Skeletal muscle tissue (tissue), 4 donors: Measurements from ENCODE around the gene PPP1R12B. TPM values are rescaled to one million over a fixed set of nuclear protein-coding genes. Genes with fewer than 3 reads are reported as not detected.
"Not testable (repeated sequence)": the region's sequence is repeated elsewhere in the genome, so short reads cannot be mapped to it uniquely, and the experiment has no call there.

Experiments used
- H3K27ac ChIP-seq: one replicate; pipeline ENCODE4 v1.7.0; 2013; ENCODE audit warnings: mild to moderate bottlenecking, low read depth, low read length, inconsistent platforms
- H3K27me3 ChIP-seq, 3 donors: one replicate each; pipeline ENCODE4 v1.7.0; 2013; ENCODE audit warnings: low read length in 3 of 3; ENCODE audit not compliant: control insufficient read depth in 3 of 3, insufficient read depth in 3 of 3
- H3K36me3 ChIP-seq, 3 donors: one replicate each; pipeline ENCODE4 v1.7.0; 2013; ENCODE audit warnings: low read length in 3 of 3; ENCODE audit not compliant: control insufficient read depth in 3 of 3, insufficient read depth in 3 of 3
- H3K4me1 ChIP-seq, 3 donors: one replicate each; pipeline ENCODE4 v1.7.0; 2013; ENCODE audit warnings: low read length in 3 of 3, mild to moderate bottlenecking in 3 of 3; ENCODE audit not compliant: control insufficient read depth in 3 of 3, insufficient read depth in 3 of 3
- H3K4me3 ChIP-seq, 3 donors: one replicate each; pipeline ENCODE4 v1.7.0; 2013; ENCODE audit warnings: low read length in 3 of 3
- H3K9ac ChIP-seq, 3 donors: one replicate each; pipeline ENCODE4 v1.7.0; 2013; ENCODE audit warnings: low read length in 3 of 3, mild to moderate bottlenecking in 3 of 3, moderate library complexity in 2 of 3, low read depth in 1 of 3
- H3K9me3 ChIP-seq, 3 donors: one replicate each; pipeline ENCODE4 v1.7.0; 2013; ENCODE audit warnings: low read length in 3 of 3; ENCODE audit not compliant: control insufficient read depth in 3 of 3
- total RNA-seq: library from RNA; depleted of rRNA; stranded (reverse); fragments of >200 nt; gene quantifications from one replicate; pipeline ENCODE4 v1.2.3, GENCODE V29; 2014
- donor health status: Osteomylitis.

Gene PPP1R12B
- total RNA-seq, 1 donor from 2014 or later = 73.6 TPM

DNA sequence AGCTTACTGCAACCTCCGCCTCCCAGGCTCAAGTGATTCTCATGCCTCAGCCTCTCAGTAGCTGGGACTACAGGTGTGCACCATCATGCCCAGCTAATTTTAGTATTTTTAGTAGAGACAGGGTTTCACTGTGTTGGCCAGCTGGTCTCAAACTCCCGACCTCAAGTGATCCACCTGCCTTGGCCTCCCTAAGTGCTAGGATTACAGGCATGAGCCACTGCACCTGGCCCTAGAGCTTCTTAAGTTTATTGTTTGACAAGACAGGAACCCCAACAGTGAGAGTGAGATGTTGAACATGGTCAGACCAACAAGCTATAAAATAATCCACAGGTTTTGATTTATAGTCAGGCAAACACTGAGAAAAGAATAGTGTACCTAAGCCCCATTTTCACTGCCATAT, 83.8 kb downstream of the PPP1R12B start:
- H3K4me1 ChIP-seq, H3K4me3 ChIP-seq, H3K27me3 ChIP-seq, H3K9me3 ChIP-seq, H3K9ac ChIP-seq, H3K27ac ChIP-seq: not testable (repeated sequence)
- H3K36me3 ChIP-seq = peaks cover 7 to 40% (median 35%) of the 10 kb centered on the region in 3 donors

DNA sequence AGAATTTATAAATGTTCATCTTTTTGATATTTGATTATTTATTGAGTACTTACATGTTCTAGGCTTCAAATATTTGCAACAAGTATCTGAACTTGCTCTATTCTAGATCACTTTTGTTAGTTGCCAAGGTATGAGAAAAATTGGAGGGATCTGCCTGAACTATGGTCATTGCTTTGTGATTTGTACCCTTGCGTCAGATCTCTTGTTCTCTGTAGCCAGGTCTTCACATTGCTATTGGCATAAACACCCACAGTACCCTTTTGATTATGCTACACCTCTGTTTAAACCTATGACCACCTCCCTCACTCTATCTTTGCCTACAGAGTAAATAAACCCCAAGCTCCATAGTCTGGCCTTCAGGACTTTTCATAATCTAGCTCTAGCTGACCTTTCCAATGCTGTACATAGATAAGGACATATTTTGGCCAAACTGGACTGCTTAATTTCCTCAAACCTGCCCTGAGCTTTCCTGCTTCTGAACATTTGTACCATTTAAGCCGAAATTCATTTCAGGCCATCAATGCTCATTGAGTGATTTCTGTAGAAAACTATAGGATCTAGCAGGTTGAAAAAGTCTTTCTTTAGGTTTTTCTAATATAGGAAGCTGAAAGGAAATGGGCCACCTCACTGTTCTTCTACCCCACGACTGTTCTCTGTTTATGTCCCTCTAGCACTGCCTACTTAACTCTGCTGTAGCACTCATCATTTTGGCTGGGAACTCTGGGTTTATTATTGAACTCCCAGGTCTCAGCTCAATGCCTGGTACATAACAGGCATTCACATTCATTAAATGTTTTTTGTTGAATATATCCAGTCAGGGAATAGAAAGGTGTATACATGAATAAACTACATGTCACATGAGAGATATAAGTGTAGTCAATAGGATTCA, 84.9 kb downstream of the PPP1R12B start:
- H3K36me3 ChIP-seq = peaks cover 10 to 42% (median 41%) of the 10 kb centered on the region in 3 donors
- H3K27ac ChIP-seq = peak overlapping the region; percentile 31
- H3K9ac ChIP-seq = no peak overlapping the region
- H3K9me3 ChIP-seq = no peaks in the 10 kb centered on the region
- H3K4me3 ChIP-seq = no peak overlapping the region
- H3K27me3 ChIP-seq = no peaks in the 10 kb centered on the region
- peaks cover 0 to 7% (median 0%) of the 10 kb centered on the region in 3 donors for H3K4me1 ChIP-seq

DNA sequence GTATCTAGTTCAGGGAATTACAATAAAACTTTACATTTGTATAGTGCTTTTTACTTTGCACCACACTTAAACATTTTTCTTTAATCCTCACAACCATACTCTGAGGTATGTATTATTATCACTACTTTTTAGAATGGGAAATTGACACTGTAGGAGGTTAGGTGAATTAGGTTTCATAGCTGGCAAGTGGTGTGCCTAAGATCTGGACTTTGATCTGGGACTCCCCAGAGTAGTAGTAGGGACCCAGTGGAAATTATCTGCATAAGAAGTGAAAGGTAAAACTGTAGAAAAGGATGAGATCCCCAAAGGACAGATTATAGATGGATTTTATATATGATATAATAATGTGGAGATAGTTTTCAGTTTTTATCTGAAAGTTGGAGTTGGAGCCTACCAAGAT, 85.6 kb downstream of the PPP1R12B start:
- H3K27ac ChIP-seq = no peak overlapping the region
- H3K4me1 ChIP-seq = peaks cover 0 to 7% (median 0%) of the 10 kb centered on the region in 3 donors
- H3K36me3 ChIP-seq = peaks cover 17 to 48% (median 48%) of the 10 kb centered on the region in 3 donors

DNA sequence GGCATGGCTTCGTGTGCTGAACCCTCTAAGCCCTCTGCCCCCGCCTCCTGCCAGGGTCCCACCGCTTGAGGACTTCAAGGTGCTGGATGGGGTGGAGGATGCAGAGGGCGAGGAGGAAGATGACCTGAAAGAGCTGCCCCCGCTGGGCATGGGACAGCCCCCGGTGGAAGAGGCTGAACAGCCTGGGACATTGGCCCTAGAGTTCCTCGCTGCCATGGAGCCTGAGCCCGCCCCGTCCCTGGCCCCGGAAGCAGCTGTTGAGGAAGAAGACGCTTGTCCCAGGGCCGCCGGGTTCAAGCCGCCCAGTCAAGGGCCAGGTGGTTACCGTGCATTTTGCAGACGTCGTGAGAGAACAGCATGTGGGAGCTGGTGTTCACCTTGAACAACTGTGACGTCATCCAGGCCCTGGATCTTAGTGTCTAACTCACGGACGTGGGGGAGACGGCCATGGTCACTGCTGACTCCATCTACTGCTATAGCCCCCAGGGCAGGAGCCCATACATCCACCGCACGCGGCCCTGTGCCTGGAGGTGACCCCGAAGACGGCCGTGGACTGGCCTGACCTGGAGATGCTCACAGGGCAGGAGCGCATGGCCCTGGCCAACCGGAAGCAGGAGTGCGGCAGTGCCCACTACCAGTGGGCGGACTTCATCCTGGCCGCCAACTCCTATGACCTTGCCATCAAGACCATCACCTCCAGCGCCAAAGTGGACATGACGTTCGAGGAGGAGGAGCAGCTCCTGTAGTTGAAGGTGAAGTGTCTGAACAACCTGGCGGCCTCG, 90.1 kb downstream of the PPP1R12B start:
- Histone ChIP-seq H3K27ac (no peak overlapping the region), H3K9ac (no peak overlapping the region), H3K36me3 (peaks cover 28 to 60% (median 55%) of the 10 kb centered on the region in 3 donors), H3K4me1 (peaks cover 0 to 3% (median 0%) of the 10 kb centered on the region in 3 donors), H3K9me3 (no peaks in the 10 kb centered on the region), H3K27me3 (no peaks in the 10 kb centered on the region), H3K4me3 (no peak overlapping the region)

More for the DNA sequence above, 85.6 kb downstream of the PPP1R12B start:
- Histone ChIP-seq H3K9me3 (no peaks in the 10 kb centered on the region), H3K9ac (no peak overlapping the region), H3K4me3 (no peak overlapping the region), H3K27me3 (no peaks in the 10 kb centered on the region)

DNA sequence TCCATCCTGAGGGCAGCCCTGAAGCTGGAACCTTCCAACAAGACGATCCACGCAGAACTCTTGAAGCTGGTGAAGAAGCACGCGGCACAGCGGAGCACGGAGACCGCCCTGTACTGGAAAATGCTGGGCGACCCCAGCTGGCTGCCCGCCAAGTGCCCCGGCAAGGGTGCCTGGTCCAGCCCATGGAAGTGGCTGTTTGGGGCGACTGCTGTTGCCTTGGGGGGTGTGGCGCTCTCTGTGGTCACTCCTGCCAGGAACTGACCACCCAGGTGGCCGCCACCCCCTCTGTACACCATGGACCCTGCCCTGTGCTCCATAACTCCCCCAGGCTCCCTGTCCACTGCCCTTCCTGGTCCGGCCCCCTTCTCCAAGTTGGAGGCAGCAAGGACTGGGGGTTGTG, 90.8 kb downstream of the PPP1R12B start:
- peaks cover 28 to 58% (median 54%) of the 10 kb centered on the region in 3 donors for H3K36me3 ChIP-seq
- no peaks in the 10 kb centered on the region for H3K27me3 ChIP-seq
- H3K9ac ChIP-seq = no peak overlapping the region
- H3K4me3 ChIP-seq = no peak overlapping the region
- no peaks in the 10 kb centered on the region for H3K4me1 ChIP-seq
- no peak overlapping the region for H3K27ac ChIP-seq
- no peaks in the 10 kb centered on the region for H3K9me3 ChIP-seq

DNA sequence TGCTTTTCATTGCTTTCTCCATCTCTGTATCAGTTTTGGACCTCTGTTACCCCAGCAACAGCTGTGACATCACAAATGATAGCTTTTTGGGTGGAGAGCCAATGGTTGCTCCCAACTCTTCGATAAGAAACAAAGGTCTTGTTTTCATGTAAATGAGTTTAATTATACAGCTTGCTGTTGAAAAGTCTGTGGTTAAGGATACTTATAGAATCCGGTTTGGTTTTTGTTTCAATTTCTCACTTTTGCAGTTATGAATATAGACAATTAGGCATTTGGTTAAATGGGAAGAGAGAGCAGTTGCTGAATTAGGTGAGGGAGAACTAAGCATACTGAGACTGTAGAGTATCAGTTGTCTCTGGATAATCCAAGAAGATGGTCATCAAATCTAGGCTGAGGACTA, 99.6 kb downstream of the PPP1R12B start:
- not testable (repeated sequence) for H3K27me3 ChIP-seq, H3K4me3 ChIP-seq, H3K4me1 ChIP-seq, H3K27ac ChIP-seq, H3K9me3 ChIP-seq, H3K9ac ChIP-seq
- peaks cover 8 to 15% (median 13%) of the 10 kb centered on the region in 3 donors for H3K36me3 ChIP-seq

DNA sequence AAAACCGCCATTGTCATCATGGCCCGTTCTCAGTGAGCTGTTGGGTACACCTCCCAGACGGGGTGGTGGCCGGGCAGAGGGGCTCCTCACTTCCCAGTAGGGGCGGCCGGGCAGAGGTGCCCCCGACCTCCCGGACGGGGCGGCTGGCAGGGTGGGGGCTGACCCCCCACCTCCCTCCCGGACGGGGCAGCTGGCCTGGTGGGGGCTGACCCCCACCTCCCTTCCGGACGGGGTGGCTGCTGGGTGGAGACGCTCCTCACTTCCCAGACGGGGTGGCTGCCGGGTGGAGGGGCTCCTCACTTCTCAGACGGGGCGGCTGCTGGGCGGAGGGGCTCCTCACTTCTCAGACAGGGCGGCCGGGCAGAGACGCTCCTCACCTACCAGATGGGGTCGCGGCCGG, 103.1 kb downstream of the PPP1R12B start:
- not testable (repeated sequence) for H3K9ac ChIP-seq, H3K4me1 ChIP-seq, H3K27ac ChIP-seq, H3K36me3 ChIP-seq, H3K27me3 ChIP-seq, H3K4me3 ChIP-seq, H3K9me3 ChIP-seq

DNA sequence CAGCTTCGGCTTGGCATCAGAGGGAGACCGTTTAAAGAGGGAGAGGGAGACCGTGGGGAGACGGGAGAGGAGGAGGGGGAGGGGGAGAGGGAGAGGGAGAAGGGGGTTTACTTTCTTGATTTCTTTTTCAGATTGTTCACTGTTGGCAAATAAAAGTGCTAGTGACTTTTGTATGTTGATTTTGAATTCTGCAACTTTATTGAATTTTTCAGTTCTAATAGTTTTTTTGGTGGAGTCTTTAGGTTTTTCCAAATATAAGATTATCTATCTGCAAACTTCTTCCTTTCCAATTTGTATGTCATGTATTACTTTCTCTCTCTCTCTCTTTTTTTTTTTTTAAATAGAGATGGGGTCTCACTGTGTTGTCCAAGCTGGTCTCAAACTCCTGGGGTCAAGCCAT, 104.0 kb downstream of the PPP1R12B start:
- Histone ChIP-seq H3K4me3 (no peak overlapping the region), H3K4me1 (no peaks in the 10 kb centered on the region), H3K27ac (no peak overlapping the region), H3K9ac (no peak overlapping the region), H3K27me3 (no peaks in the 10 kb centered on the region), H3K9me3 (no peaks in the 10 kb centered on the region), H3K36me3 (peaks cover 3 to 7% (median 6%) of the 10 kb centered on the region in 3 donors)

DNA sequence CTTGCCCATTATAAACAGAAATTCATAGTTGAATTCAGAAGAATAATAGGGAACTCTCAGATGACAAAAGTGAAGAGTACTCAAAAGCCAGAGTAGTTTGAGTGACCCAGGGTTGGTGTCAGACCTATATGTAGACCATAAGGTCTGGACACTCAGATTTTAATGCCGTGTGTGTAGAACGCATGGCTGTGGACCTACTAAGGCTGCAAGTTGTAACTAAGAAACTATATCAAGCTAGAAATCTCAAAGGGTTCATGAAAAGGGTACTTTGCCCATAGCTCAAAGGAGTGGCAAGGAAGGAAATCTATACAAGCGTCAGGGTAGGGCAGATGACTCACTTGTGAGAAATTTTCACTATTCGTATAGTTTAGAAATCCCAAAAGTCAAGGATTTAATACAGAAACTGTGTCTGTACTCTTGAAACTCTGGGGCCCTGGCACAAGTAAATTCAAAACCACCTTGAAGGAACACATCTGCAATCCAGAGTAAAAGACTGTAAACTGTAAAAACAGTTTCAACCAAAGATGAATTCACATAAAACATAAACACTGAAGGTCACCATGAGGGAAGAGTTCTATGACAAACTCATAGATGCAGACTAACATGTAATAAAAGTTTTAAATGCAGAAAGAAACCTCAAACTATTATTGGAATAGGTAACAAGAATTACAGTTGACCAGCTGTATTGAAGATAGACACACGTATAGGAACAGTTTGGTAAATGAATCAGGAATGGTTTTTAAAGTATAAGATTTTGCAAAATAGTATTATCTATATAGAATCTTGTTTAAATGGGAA, 108.1 kb downstream of the PPP1R12B start:
- H3K9me3 ChIP-seq, H3K4me3 ChIP-seq, H3K9ac ChIP-seq, H3K27me3 ChIP-seq, H3K36me3 ChIP-seq, H3K27ac ChIP-seq: not testable (repeated sequence)
- peaks cover 2 to 18% (median 5%) of the 10 kb centered on the region in 3 donors for H3K4me1 ChIP-seq
